HepG2 (cell line): ENCODE data around the gene DACT2. TPM values are rescaled to one million over a fixed set of nuclear protein-coding genes. Genes with fewer than 3 reads are reported as not detected.

Source experiments
- CBX5 ChIP-seq: sonication (generic); formaldehyde crosslinking; IDR thresholded peaks from 2 replicates; pipeline ENCODE4 v1.4.0; 2020; ENCODE audit warnings: missing genetic modification reagents, borderline replicate concordance
- FOXM1 ChIP-seq: sonication (generic); formaldehyde crosslinking; IDR thresholded peaks from 2 replicates; pipeline ENCODE4 v1.5.0; 2020; ENCODE audit warnings: missing genetic modification reagents
- HDAC1 ChIP-seq: sonication (generic); formaldehyde crosslinking; IDR thresholded peaks from 2 replicates; pipeline ENCODE4 v1.5.1; 2020; ENCODE audit warnings: mild to moderate bottlenecking, missing genetic modification reagents
- JUND ChIP-seq: sonication (generic); formaldehyde crosslinking; IDR thresholded peaks from 2 replicates; pipeline ENCODE4 v1.8.0; 2022; ENCODE audit warnings: mild to moderate bottlenecking, missing genetic modification reagents
- KLF13 ChIP-seq: sonication (generic); formaldehyde crosslinking; IDR thresholded peaks from 2 replicates; pipeline ENCODE4 v1.4.0; 2020; ENCODE audit warnings: mild to moderate bottlenecking, missing genetic modification reagents
- MTF2 ChIP-seq: sonication (generic); formaldehyde crosslinking; IDR thresholded peaks from 2 replicates; pipeline ENCODE4 v1.5.0; 2020; ENCODE audit warnings: missing genetic modification reagents, borderline replicate concordance
- NFE2L1 ChIP-seq: sonication (generic); formaldehyde crosslinking; IDR thresholded peaks from 2 replicates; pipeline ENCODE4 v1.4.0; 2020; ENCODE audit warnings: missing genetic modification reagents, mild to moderate bottlenecking, borderline replicate concordance
- SMAD3 ChIP-seq: sonication (generic); formaldehyde crosslinking; IDR thresholded peaks from 2 replicates; pipeline ENCODE4 v1.4.0; 2020; ENCODE audit warnings: missing genetic modification reagents
- THAP9 ChIP-seq: sonication (generic); formaldehyde crosslinking; IDR thresholded peaks from 2 replicates; pipeline ENCODE4; 2020; ENCODE audit warnings: missing genetic modification reagents, mild to moderate bottlenecking, borderline replicate concordance
- ZBTB39 ChIP-seq: sonication (generic); formaldehyde crosslinking; IDR thresholded peaks from 2 replicates; pipeline ENCODE4 v1.5.0; 2020; ENCODE audit warnings: missing genetic modification reagents
- ZBTB7A ChIP-seq: sonication (generic); formaldehyde crosslinking; IDR thresholded peaks from 2 replicates; pipeline ENCODE4 v1.8.0; 2022; ENCODE audit warnings: mild to moderate bottlenecking, missing genetic modification reagents
- ZFP91 ChIP-seq: sonication (generic); formaldehyde crosslinking; IDR thresholded peaks from 2 replicates; pipeline ENCODE4 v1.9.0; 2022; ENCODE audit warnings: missing genetic modification reagents, mild to moderate bottlenecking, borderline replicate concordance
- ZNF136 ChIP-seq: sonication (generic); formaldehyde crosslinking; IDR thresholded peaks from 2 replicates; pipeline ENCODE4 v1.8.1; 2022; ENCODE audit warnings: low read depth, mild to moderate bottlenecking, moderate library complexity, missing genetic modification reagents
- ZNF207 ChIP-seq: fragments of 450-650 bp; IDR thresholded peaks from 2 replicates; pipeline ENCODE4 v1.6.1; 2016; ENCODE audit warnings: antibody characterized with exemption, borderline replicate concordance
- ZNF225 ChIP-seq: sonication (generic); formaldehyde crosslinking; IDR thresholded peaks from 2 replicates; pipeline ENCODE4 v1.4.0; 2020; ENCODE audit warnings: mild to moderate bottlenecking, missing genetic modification reagents
- ZNF768 ChIP-seq: sonication (generic); formaldehyde crosslinking; IDR thresholded peaks from 2 replicates; pipeline ENCODE4 v1.4.0; 2020; ENCODE audit warnings: missing genetic modification reagents
- ZNF839 ChIP-seq: sonication (generic); formaldehyde crosslinking; IDR thresholded peaks from 2 replicates; pipeline ENCODE4 v1.4.0; 2020; ENCODE audit warnings: missing genetic modification reagents, mild to moderate bottlenecking, borderline replicate concordance
- ZSCAN5A ChIP-seq: sonication (generic); formaldehyde crosslinking; IDR thresholded peaks from 2 replicates; pipeline ENCODE4 v1.8.0; 2022; ENCODE audit warnings: mild to moderate bottlenecking, missing genetic modification reagents, borderline replicate concordance
- polyA plus RNA-seq, 8 experiments: library from polyadenylated mRNA; depleted of rRNA in 3 of 8; stranded (reverse) in 7 of 8; unstranded in 1 of 8; fragments of >200 nt; fragmentation: Illumina TruSeq in 4 of 8; extraction: Trizol in 4 of 8; gene quantifications; 2 replicates each; pipeline versions ENCODE4 v1.2.1 to v1.2.3, GENCODE V29; 2011 to 2016; ENCODE audit warnings: low read depth in 4 of 8, missing spikeins in 1 of 8, mixed read lengths in 1 of 8; ENCODE audit not compliant: insufficient read depth in 1 of 8
- total RNA-seq, 5 experiments: library from RNA; depleted of rRNA; stranded (reverse); fragments of >200 nt; fragmentation: Illumina TruSeq; extraction: Trizol; gene quantifications; 2 replicates each; pipeline ENCODE4 v1.2.3, GENCODE V29; 2016; ENCODE audit warnings: low read depth in 1 of 5

DACT2 gene
- total and polyA plus RNA-seq, 2 of the 13 experiments (the other 11 are each of a cell fraction or from before 2014, with no cell fraction given) = 0.15 TPM; not detected in 1

- peak; percentile 43; the same call in 1 of the 2 replicates for TF ChIP-seq ZFP91 (CRISPR knock-in tag)
- 0 out of 2 replicates have a peak, but pooled peaks have one; percentile 49 for TF ChIP-seq ZNF225 (CRISPR knock-in tag)
- 0 out of 2 replicates have a peak, but pooled peaks have one; percentile 28 for TF ChIP-seq ZNF839 (CRISPR knock-in tag)
- TF ChIP-seq THAP9 = peak; percentile 11; the same call in 1 of the 2 replicates
- TF ChIP-seq NFE2L1 (CRISPR knock-in tag) = 0 out of 2 replicates have a peak, but pooled peaks have one; percentile 63
- TF ChIP-seq ZBTB7A (CRISPR knock-in tag) = peak; percentile 55; the same call in 1 of the 2 replicates
- TF ChIP-seq ZNF207 = no peak
- TF ChIP-seq SMAD3 = no peak
- no peak for TF ChIP-seq FOXM1
- TF ChIP-seq JUND = no peak
- 0 out of 2 replicates have a peak, but pooled peaks have one; percentile 21 for TF ChIP-seq ZBTB39 (CRISPR knock-in tag)
- TF ChIP-seq ZNF136 (CRISPR knock-in tag) = no peak
- TF ChIP-seq MTF2 (CRISPR knock-in tag) = peak; percentile 27; the same call in 1 of the 2 replicates
- 0 out of 2 replicates have a peak, but pooled peaks have one; percentile 13 for TF ChIP-seq ZNF768 (CRISPR knock-in tag)
- TF ChIP-seq HDAC1 (CRISPR knock-in tag) = no peak
- no peak for TF ChIP-seq CBX5 (CRISPR knock-in tag)
- TF ChIP-seq KLF13 (CRISPR knock-in tag) = 0 out of 2 replicates have a peak, but pooled peaks have one; percentile 11
- peak; percentile 19; the same call in 1 of the 2 replicates for TF ChIP-seq ZSCAN5A (CRISPR knock-in tag)
These were observed 58.3 kb downstream of the DACT2 start (continued) for GRCh38 chr6:168261234-168261633.
